PC-9 (cell line): ENCODE results near the gene ADD3.

Experiments
- CTCF ChIP-seq: fragments of 200-600 bp; sonication (generic); conservative IDR thresholded peaks from 2 replicates; pipeline ENCODE4 v1.6.1; 2017; ENCODE audit warnings: mixed run types, antibody characterized with exemption, mild to moderate bottlenecking, moderate library complexity
- EZH2 ChIP-seq: fragments of 200-600 bp; sonication (generic); IDR thresholded peaks from 2 replicates; pipeline ENCODE4 v1.8.0; 2017; ENCODE audit warnings: antibody characterized with exemption, low read depth

GRCh38 chr10:109968953-109969759 lies 38.6 kb upstream of the ADD3 start:
- TF ChIP-seq CTCF (no peak), EZH2 (no peak)
